ENCODE data around the gene RRP1B. TPM values are rescaled to one million over a fixed set of nuclear protein-coding genes. Genes with fewer than 3 reads are reported as not detected.

The RRP1B gene
- polyA plus RNA-seq, 1 donor from 2014 or later = 20.3 TPM

- no peak overlapping the region for H3K4me3 ChIP-seq (ENCODE audit: low read length)
- no peak overlapping the region for H2AFZ ChIP-seq (ENCODE audit: low read depth, low read length)
- no peaks in the 10 kb centered on the region for H3K36me3 ChIP-seq (ENCODE audit: insufficient read depth, low read length)
- H3K9ac ChIP-seq (ENCODE audit: low read length) = no peak overlapping the region
- no peaks in the 10 kb centered on the region for H3K9me3 ChIP-seq (ENCODE audit: low read length)
- no peaks in the 10 kb centered on the region for H3K79me2 ChIP-seq (replicated peaks; ENCODE audit: insufficient read depth, low read length)
- no peaks in the 10 kb centered on the region for H3K27me3 ChIP-seq (ENCODE audit: insufficient read depth, low read depth, low read length)
- no peak overlapping the region for H3K4me2 ChIP-seq (ENCODE audit: low read length)
- TF ChIP-seq MXI1 (conservative IDR thresholded peaks at IDR 0.05; ENCODE audit: poor library complexity, severe bottlenecking) = no peak
- TF ChIP-seq, protein P1, sequence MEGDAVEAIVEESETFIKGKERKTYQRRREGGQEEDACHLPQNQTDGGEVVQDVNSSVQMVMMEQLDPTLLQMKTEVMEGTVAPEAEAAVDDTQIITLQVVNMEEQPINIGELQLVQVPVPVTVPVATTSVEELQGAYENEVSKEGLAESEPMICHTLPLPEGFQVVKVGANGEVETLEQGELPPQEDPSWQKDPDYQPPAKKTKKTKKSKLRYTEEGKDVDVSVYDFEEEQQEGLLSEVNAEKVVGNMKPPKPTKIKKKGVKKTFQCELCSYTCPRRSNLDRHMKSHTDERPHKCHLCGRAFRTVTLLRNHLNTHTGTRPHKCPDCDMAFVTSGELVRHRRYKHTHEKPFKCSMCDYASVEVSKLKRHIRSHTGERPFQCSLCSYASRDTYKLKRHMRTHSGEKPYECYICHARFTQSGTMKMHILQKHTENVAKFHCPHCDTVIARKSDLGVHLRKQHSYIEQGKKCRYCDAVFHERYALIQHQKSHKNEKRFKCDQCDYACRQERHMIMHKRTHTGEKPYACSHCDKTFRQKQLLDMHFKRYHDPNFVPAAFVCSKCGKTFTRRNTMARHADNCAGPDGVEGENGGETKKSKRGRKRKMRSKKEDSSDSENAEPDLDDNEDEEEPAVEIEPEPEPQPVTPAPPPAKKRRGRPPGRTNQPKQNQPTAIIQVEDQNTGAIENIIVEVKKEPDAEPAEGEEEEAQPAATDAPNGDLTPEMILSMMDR (IDR thresholded peaks at IDR 0.05; ENCODE audit: poor library complexity, severe bottlenecking) = no peak
- no peak for TF ChIP-seq TAF1 (IDR thresholded peaks at IDR 0.05; ENCODE audit: low read depth)
- TF ChIP-seq SMC3 (conservative IDR thresholded peaks at IDR 0.05; ENCODE audit: poor library complexity) = no peak
- TF ChIP-seq POLR2AphosphoS5 (IDR thresholded peaks at IDR 0.05) = no peak
- no peak for TF ChIP-seq EP300 (conservative IDR thresholded peaks at IDR 0.05; ENCODE audit: poor library complexity, severe bottlenecking)
- no peak for TF ChIP-seq EZH2 (IDR thresholded peaks at IDR 0.05; ENCODE audit: borderline replicate concordance, insufficient read depth, low read length, poor library complexity, severe bottlenecking)
- no peak for TF ChIP-seq RAD21 (conservative IDR thresholded peaks at IDR 0.05)
- no peak for TF ChIP-seq REST (IDR thresholded peaks at IDR 0.05; ENCODE audit: borderline replicate concordance)
- no peaks in the 10 kb centered on the region for H4K20me1 ChIP-seq (ENCODE audit: insufficient read depth)
- no peaks in the 10 kb centered on the region for H3F3A ChIP-seq (ENCODE audit: insufficient read depth, low read length, poor library complexity, severe bottlenecking)
- no peaks in the 10 kb centered on the region for H3K9me2 ChIP-seq (ENCODE audit: insufficient read depth, low read length)
- H3K27ac ChIP-seq (ENCODE audit: low read length) = no peak overlapping the region
Measured at GRCh38 chr21:43721939-43722338, 62.6 kb downstream of the RRP1B start.

DNA sequence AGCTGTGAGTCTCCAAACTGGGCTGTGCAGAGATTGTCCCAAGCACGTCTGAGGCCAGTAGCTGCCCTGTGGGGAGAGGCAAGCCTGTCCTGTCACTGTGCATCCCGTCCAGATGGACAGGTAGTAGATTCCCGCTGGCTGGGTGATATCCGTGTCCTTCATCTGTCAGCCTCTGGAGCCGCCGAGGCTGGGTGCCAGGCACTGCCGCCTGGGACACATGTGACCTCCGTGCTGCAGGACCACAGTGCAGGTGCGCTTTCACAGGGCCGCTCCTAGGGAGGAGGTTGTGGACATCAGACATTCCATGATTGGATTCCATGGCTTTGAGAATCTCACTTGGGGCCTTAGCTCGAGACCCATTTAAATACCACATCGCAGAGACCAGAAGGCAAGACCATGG lies 64.3 kb downstream of the RRP1B start:
- Histone ChIP-seq H3K9me3 (ENCODE audit: low read length) (no peaks in the 10 kb centered on the region), H4K20me1 (ENCODE audit: insufficient read depth) (no peaks in the 10 kb centered on the region), H3K9ac (ENCODE audit: low read length) (no peak overlapping the region), H3F3A (ENCODE audit: insufficient read depth, low read length, poor library complexity, severe bottlenecking) (no peaks in the 10 kb centered on the region), H3K9me2 (ENCODE audit: insufficient read depth, low read length) (no peaks in the 10 kb centered on the region), H3K4me2 (ENCODE audit: low read length) (no peak overlapping the region), H3K27me3 (ENCODE audit: insufficient read depth, low read depth, low read length) (no peaks in the 10 kb centered on the region), H3K79me2 (replicated peaks; ENCODE audit: insufficient read depth, low read length) (no peaks in the 10 kb centered on the region), H3K4me3 (ENCODE audit: low read length) (no peak overlapping the region), H3K27ac (ENCODE audit: low read length) (no peak overlapping the region), H2AFZ (ENCODE audit: low read depth, low read length) (no peak overlapping the region), H3K36me3 (ENCODE audit: insufficient read depth, low read length) (no peaks in the 10 kb centered on the region)
- no peak for TF ChIP-seq POLR2AphosphoS5 (IDR thresholded peaks at IDR 0.05)
- TF ChIP-seq REST (IDR thresholded peaks at IDR 0.05; ENCODE audit: borderline replicate concordance) = no peak
- no peak for TF ChIP-seq RAD21 (conservative IDR thresholded peaks at IDR 0.05)
- TF ChIP-seq TAF1 (IDR thresholded peaks at IDR 0.05; ENCODE audit: low read depth) = no peak
- TF ChIP-seq MXI1 (conservative IDR thresholded peaks at IDR 0.05; ENCODE audit: poor library complexity, severe bottlenecking) = no peak
- TF ChIP-seq EP300 (conservative IDR thresholded peaks at IDR 0.05; ENCODE audit: poor library complexity, severe bottlenecking) = no peak
- no peak for TF ChIP-seq SMC3 (conservative IDR thresholded peaks at IDR 0.05; ENCODE audit: poor library complexity)
